ENCODE data around the gene RNF32.

DNA sequence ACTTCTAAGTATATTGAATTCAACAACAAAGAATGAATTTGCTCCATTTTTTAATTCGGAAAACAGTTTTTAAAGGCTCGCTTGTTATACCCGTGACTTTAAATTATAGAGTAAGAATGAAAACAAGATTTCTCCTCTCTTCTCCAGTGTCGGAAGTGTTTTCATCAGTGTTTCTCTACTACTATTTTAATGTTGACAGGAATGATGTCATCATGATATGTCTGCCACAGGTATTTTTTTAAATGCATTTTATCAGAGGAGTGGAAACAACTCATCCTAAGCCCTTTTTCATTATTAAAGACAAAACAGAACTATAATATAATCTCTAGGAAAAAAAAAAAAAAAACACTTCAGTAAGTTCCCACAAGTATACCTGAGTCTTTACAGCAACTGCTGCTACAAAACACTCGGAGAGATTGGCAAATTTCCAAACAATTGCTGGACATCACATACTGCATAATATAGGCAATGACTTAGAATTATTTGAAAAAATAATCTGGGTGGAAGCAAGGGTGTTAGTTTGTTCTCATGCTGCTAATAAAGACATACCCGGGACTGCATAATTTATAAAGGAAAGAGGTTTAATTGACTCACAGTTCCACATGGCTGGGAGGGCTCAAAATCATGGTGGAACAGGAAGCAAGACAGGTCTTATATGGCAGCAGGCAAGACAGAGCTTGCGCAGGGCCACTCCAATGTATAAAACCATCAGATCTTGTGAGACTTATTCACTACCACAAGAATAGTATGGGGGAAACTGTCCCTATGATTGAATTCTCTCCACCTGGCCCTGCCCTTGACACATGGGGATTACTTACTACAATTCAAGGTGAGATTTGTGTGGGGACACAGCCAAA, 4.8 kb upstream of the RNF32 start:
- TF ChIP-seq, protein P1, sequence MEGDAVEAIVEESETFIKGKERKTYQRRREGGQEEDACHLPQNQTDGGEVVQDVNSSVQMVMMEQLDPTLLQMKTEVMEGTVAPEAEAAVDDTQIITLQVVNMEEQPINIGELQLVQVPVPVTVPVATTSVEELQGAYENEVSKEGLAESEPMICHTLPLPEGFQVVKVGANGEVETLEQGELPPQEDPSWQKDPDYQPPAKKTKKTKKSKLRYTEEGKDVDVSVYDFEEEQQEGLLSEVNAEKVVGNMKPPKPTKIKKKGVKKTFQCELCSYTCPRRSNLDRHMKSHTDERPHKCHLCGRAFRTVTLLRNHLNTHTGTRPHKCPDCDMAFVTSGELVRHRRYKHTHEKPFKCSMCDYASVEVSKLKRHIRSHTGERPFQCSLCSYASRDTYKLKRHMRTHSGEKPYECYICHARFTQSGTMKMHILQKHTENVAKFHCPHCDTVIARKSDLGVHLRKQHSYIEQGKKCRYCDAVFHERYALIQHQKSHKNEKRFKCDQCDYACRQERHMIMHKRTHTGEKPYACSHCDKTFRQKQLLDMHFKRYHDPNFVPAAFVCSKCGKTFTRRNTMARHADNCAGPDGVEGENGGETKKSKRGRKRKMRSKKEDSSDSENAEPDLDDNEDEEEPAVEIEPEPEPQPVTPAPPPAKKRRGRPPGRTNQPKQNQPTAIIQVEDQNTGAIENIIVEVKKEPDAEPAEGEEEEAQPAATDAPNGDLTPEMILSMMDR (conservative IDR thresholded peaks at IDR 0.05; ENCODE audit: low read depth, low read length), result no peak
- no peak for TF ChIP-seq EZH2 (IDR thresholded peaks at IDR 0.05; ENCODE audit: borderline replicate concordance, low read depth, low read length, poor library complexity, severe bottlenecking)

Measured in A673 (cell line).